Sciatic nerve (tissue), 1 donor: ENCODE data around the gene NF1. TPM values are rescaled to one million over a fixed set of nuclear protein-coding genes. Genes with fewer than 3 reads are reported as not detected.

Experiments
- microRNA-seq: library from miRNA; unstranded; fragments of <30 nt; microRNA quantifications from one replicate; pipeline ENCODE4 v1.2.0, GENCODE V29; 2020
- total RNA-seq: library from RNA; stranded (reverse); fragmentation: NEBNext Ultra II Directional; extraction: Animal tissue kit (Norgen Biotek cat#: 25700); gene quantifications from one replicate; pipeline ENCODE4 v1.2.1, GENCODE V29; 2021
- donor health status: DM: no; HTN: no; CAD: no.

Gene NF1
- total RNA-seq, 1 donor from 2014 or later, result 106 TPM

Small RNA genes lying within 50 kb of the gene (microRNA-seq; reads per million reads assigned to microRNA genes)
- gene MIR4733, result not detected

Other genes starting within 250 kb of the NF1 start
- 16.4 TPM for gene TEFM, start 188.7 kb upstream of the NF1 start, total RNA-seq
- 26.9 TPM for gene ADAP2, start 173.0 kb upstream of the NF1 start, total RNA-seq
- 23.8 TPM for gene RNF135, start 123.9 kb upstream of the NF1 start, total RNA-seq
- gene OMG, start 202.3 kb downstream of the NF1 start, total RNA-seq, result 0.94 TPM
- gene EVI2B, start 219.1 kb downstream of the NF1 start, total RNA-seq, result 15.7 TPM
- 9.3 TPM for gene EVI2A, start 226.6 kb downstream of the NF1 start, total RNA-seq